ENCODE measurements around the gene SIRPD.

Gene SIRPD

GRCh38 chr20:1490643-1491195 lies 66.8 kb downstream of the SIRPD start:
- H3K36me3 ChIP-seq (ENCODE audit: insufficient read depth, low read length) = no peaks in the 10 kb centered on the region
- no peaks in the 10 kb centered on the region for H3K9me2 ChIP-seq (replicated peaks; ENCODE audit: low read depth, low read length)
- no peaks in the 10 kb centered on the region for H3K79me2 ChIP-seq (ENCODE audit: insufficient read depth, low read length)
- H4K20me1 ChIP-seq (ENCODE audit: insufficient read depth, low read length, poor library complexity, severe bottlenecking) = no peaks in the 10 kb centered on the region
- H3K27me3 ChIP-seq (ENCODE audit: insufficient read depth, low read length, poor library complexity, severe bottlenecking) = peaks cover 5% of the 10 kb centered on the region
- no peak overlapping the region for H3K4me2 ChIP-seq (ENCODE audit: low read depth, low read length, poor library complexity, severe bottlenecking)
- no peak overlapping the region for H2AFZ ChIP-seq (ENCODE audit: low read length)
- no peaks in the 10 kb centered on the region for H3F3A ChIP-seq (ENCODE audit: low read depth)
- H3K4me1 ChIP-seq (ENCODE audit: insufficient read depth, low read length, poor library complexity, severe bottlenecking) = peaks cover 37% of the 10 kb centered on the region
- no peak overlapping the region for H3K4me3 ChIP-seq (ENCODE audit: low read length, poor library complexity, severe bottlenecking)
- no peaks in the 10 kb centered on the region for H3K9me3 ChIP-seq (ENCODE audit: insufficient read depth, low read depth, low read length)
- H3K9ac ChIP-seq (ENCODE audit: low read depth, low read length, poor library complexity, severe bottlenecking) = no peak overlapping the region
- TF ChIP-seq EZH2phosphoT487 (IDR thresholded peaks at IDR 0.05; ENCODE audit: borderline replicate concordance) (no peak), CTCF (conservative IDR thresholded peaks at IDR 0.05; ENCODE audit: low read length) (no peak)

- Histone ChIP-seq H2AFZ (ENCODE audit: low read length) (no peak overlapping the region), H4K20me1 (ENCODE audit: insufficient read depth, low read length, poor library complexity, severe bottlenecking) (no peaks in the 10 kb centered on the region), H3K9ac (ENCODE audit: low read depth, low read length, poor library complexity, severe bottlenecking) (no peak overlapping the region), H3K27me3 (ENCODE audit: insufficient read depth, low read length, poor library complexity, severe bottlenecking) (peaks cover 5% of the 10 kb centered on the region), H3K4me1 (ENCODE audit: insufficient read depth, low read length, poor library complexity, severe bottlenecking) (peaks cover 36% of the 10 kb centered on the region), H3K79me2 (ENCODE audit: insufficient read depth, low read length) (no peaks in the 10 kb centered on the region), H3K9me2 (replicated peaks; ENCODE audit: low read depth, low read length) (no peaks in the 10 kb centered on the region), H3K36me3 (ENCODE audit: insufficient read depth, low read length) (no peaks in the 10 kb centered on the region), H3K9me3 (ENCODE audit: insufficient read depth, low read depth, low read length) (no peaks in the 10 kb centered on the region), H3F3A (ENCODE audit: low read depth) (no peaks in the 10 kb centered on the region), H3K4me3 (ENCODE audit: low read length, poor library complexity, severe bottlenecking) (no peak overlapping the region), H3K4me2 (ENCODE audit: low read depth, low read length, poor library complexity, severe bottlenecking) (no peak overlapping the region)
- no peak for TF ChIP-seq EZH2phosphoT487 (IDR thresholded peaks at IDR 0.05; ENCODE audit: borderline replicate concordance)
- no peak for TF ChIP-seq CTCF (conservative IDR thresholded peaks at IDR 0.05; ENCODE audit: low read length)
Observed at GRCh38 chr20:1489764-1490436, 67.6 kb downstream of the SIRPD start.

GRCh38 chr20:1489325-1489724 lies 68.2 kb downstream of the SIRPD start:
- Histone ChIP-seq H3K36me3 (ENCODE audit: insufficient read depth, low read length) (no peaks in the 10 kb centered on the region), H4K20me1 (ENCODE audit: insufficient read depth, low read length, poor library complexity, severe bottlenecking) (no peaks in the 10 kb centered on the region), H3K4me1 (ENCODE audit: insufficient read depth, low read length, poor library complexity, severe bottlenecking) (peaks cover 36% of the 10 kb centered on the region), H3K27me3 (ENCODE audit: insufficient read depth, low read length, poor library complexity, severe bottlenecking) (peaks cover 5% of the 10 kb centered on the region), H2AFZ (ENCODE audit: low read length) (no peak overlapping the region), H3K4me2 (ENCODE audit: low read depth, low read length, poor library complexity, severe bottlenecking) (no peak overlapping the region), H3K9me2 (replicated peaks; ENCODE audit: low read depth, low read length) (no peaks in the 10 kb centered on the region), H3K4me3 (ENCODE audit: low read length, poor library complexity, severe bottlenecking) (no peak overlapping the region), H3K79me2 (ENCODE audit: insufficient read depth, low read length) (no peaks in the 10 kb centered on the region), H3K9ac (ENCODE audit: low read depth, low read length, poor library complexity, severe bottlenecking) (no peak overlapping the region), H3F3A (ENCODE audit: low read depth) (no peaks in the 10 kb centered on the region), H3K9me3 (ENCODE audit: insufficient read depth, low read depth, low read length) (no peaks in the 10 kb centered on the region)
- TF ChIP-seq EZH2phosphoT487 (IDR thresholded peaks at IDR 0.05; ENCODE audit: borderline replicate concordance) (no peak), CTCF (conservative IDR thresholded peaks at IDR 0.05; ENCODE audit: low read length) (no peak)

All from Loucy (cell line).